AG04449 (cell line): ENCODE data around the gene GPR139.

Experiments used
- CTCF ChIA-PET: fragments of 350-600 bp; formaldehyde crosslinking; extraction: SDS; loops from one replicate; lab custom pipeline; 2021; ENCODE audit warnings: antibody characterized with exemption; lab: Yijun Ruan, JAX
- POLR2A ChIA-PET: fragments of 400-600, 350-600 bp; formaldehyde crosslinking; extraction: SDS; loops from one replicate; lab custom pipeline; 2020; ENCODE audit warnings: antibody characterized with exemption, inconsistent platforms; lab: Yijun Ruan, JAX
- DNase-seq: peaks from one replicate; pipeline ENCODE4 v3.0.0-alpha.2; 2010; ENCODE audit warnings: low read depth, low spot score
- H3K4me3 ChIP-seq: 2 replicates; pipeline ENCODE4 v1.5.1; 2011; ENCODE audit warnings: low read depth, mild to moderate bottlenecking, control low read depth, low read length
- TF ChIP-seq, protein P1 (sequence below): IDR thresholded peaks from one replicate; pipeline ENCODE4 v1.5.1; 2011; ENCODE audit warnings: mild to moderate bottlenecking, moderate library complexity, low read length, control low read depth, inconsistent platforms; ENCODE audit not compliant: insufficient read depth; ENCODE audit errors: missing control alignments

The GPR139 gene

DNA sequence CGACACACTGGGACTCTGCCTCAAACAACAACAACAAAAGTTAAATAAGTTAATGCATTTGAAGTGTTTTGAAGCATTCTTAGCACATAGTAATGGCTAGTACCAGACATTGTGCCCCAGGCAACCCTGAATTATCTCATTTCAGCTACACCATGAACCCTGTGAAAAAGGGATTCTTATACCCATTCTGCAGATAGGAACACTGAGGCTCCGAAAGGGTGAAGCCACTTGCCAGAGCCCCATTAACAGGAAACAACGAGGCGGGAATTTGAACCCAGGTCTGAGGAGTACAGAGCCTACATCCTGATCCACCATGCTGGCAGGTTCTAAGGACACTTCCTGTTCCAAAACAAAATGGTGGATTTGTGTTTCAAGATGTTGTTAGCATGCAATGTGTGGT lies 9.2 kb downstream of the GPR139 start:
- CTCF ChIA-PET: no interaction called here
- TF ChIP-seq, protein P1, sequence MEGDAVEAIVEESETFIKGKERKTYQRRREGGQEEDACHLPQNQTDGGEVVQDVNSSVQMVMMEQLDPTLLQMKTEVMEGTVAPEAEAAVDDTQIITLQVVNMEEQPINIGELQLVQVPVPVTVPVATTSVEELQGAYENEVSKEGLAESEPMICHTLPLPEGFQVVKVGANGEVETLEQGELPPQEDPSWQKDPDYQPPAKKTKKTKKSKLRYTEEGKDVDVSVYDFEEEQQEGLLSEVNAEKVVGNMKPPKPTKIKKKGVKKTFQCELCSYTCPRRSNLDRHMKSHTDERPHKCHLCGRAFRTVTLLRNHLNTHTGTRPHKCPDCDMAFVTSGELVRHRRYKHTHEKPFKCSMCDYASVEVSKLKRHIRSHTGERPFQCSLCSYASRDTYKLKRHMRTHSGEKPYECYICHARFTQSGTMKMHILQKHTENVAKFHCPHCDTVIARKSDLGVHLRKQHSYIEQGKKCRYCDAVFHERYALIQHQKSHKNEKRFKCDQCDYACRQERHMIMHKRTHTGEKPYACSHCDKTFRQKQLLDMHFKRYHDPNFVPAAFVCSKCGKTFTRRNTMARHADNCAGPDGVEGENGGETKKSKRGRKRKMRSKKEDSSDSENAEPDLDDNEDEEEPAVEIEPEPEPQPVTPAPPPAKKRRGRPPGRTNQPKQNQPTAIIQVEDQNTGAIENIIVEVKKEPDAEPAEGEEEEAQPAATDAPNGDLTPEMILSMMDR: no peak
- no peak overlapping the region for H3K4me3 ChIP-seq
- no peak for DNase-seq
- POLR2A ChIA-PET: no interaction called here

DNA sequence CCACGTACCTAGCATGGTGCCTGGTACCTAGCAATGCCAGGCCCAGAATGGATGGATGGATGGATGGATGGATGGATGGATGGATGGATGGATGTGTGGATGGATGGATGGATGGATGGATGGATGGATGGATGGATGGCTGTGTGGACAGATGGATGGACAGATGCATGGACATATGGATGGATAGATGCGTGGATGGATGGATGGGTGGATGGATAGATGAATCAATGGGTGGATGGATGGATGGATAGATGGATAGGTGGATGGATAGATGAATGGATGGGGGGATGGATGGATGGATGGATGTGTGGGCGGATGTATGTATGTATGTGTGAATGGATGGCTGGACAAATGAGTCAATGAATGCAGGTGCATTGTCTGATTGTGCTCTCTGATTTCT lies 12.6 kb downstream of the GPR139 start:
- POLR2A ChIA-PET: no interaction called here
- CTCF ChIA-PET: no interaction called here
- no peak for DNase-seq
- H3K4me3 ChIP-seq: no peak overlapping the region
- TF ChIP-seq, protein P1: no peak

DNA sequence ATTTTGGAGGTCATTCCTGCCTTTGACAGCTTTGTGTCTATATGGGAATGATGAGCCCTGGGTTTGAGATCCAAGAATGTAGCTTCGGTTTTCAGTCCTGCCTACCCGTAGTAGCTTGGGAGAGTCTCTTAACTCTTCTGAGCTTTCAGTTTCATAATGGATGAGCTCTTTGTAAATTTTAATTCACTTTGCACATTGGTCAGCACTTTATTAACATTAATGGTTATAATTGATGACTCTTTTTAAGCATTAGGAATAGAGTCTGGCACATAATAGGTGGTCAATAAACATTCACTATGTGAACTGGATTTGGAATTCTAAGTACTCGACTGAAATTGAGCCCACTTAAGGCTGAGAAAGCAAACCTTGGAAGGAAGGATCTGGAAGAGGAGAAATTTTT lies 17.3 kb downstream of the GPR139 start:
- DNase-seq: no peak
- CTCF ChIA-PET: no interaction called here
- POLR2A ChIA-PET: no interaction called here
- H3K4me3 ChIP-seq: no peak overlapping the region
- TF ChIP-seq, protein P1: no peak

DNA sequence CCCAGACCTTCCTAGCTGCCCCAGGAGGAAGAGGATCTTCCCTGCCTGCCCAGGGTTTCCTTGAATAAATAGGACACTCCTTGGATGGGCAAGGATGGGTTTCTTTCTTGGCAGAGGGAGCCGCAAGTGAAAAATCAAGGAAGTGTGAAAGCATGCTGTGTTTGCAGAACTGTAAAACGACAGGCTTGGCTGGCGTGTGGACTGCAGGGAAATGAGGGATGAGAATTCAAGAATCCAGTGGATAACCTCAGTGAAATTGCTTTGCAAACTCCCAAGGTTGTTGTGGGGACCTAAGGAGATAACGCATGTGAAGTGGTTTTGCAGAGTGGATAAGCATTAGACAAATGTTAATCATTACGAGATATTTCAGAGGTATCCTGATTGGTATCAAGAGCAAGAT lies 20.4 kb downstream of the GPR139 start:
- DNase-seq: no peak
- CTCF ChIA-PET: no interaction called here
- no peak overlapping the region for H3K4me3 ChIP-seq
- TF ChIP-seq, protein P1: no peak
- POLR2A ChIA-PET: no interaction called here

DNA sequence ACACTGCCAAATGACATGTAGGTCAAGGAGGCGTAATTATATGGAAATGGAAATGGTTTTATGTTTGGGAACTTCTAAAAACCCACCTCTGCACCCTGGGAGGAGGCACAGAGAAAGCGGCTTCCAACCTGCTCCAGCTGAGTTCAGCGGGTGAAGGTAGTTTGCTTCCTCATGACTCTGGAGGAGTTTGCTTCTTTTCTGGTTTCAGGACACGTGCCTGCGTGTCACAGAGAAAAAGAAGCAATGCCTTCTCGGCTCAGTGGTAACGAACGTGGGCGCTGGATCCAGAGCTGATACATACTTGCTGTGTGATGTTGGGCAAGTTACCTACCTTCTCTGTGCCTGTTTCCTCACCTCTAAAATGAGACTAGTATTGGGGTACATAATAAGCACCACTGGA lies 22.1 kb downstream of the GPR139 start:
- DNase-seq: no peak
- no peak overlapping the region for H3K4me3 ChIP-seq
- ChIA-PET POLR2A (no interaction called here), CTCF (no interaction called here)
- TF ChIP-seq, protein P1: no peak

DNA sequence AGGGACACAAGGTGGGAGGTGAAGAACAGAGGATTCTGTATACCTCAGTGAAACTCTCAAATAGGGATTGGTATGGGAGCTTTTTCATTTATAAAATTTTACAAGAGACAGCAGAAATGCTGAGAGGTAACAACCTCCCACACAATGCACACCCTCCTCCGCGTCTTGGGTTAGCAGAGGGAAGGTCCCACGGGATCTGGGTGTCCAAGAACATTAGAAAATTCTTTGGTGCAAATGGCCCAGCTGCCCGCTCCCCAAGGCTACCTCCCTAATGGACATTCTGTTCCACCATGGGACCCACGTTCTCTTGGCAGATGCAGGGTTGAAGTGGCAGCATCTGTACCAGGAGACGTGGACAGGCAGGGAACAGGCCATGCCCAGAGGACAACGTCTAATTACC lies 22.5 kb downstream of the GPR139 start:
- CTCF ChIA-PET: no interaction called here

More for the DNA sequence above, 22.5 kb downstream of the GPR139 start:
- DNase-seq: no peak
- H3K4me3 ChIP-seq: no peak overlapping the region
- POLR2A ChIA-PET: no interaction called here
- TF ChIP-seq, protein P1: no peak
